GM23248 (cell line): Measurements from ENCODE around the gene PKN3.

ENCODE experiments used
- EZH2 ChIP-seq: fragments of 200-600 bp; sonication (generic); IDR thresholded peaks from 2 replicates; pipeline ENCODE4 v1.6.1; 2018; ENCODE audit warnings: antibody characterized with exemption, mild to moderate bottlenecking; ENCODE audit not compliant: insufficient read depth, poor library complexity, severe bottlenecking
- EZH2phosphoT487 ChIP-seq: fragments of 200-600 bp; sonication (generic); IDR thresholded peaks from 2 replicates; pipeline ENCODE4 v1.6.1; 2018; ENCODE audit warnings: antibody characterized with exemption, moderate library complexity, mild to moderate bottlenecking, low read depth; ENCODE audit not compliant: insufficient read depth

DNA sequence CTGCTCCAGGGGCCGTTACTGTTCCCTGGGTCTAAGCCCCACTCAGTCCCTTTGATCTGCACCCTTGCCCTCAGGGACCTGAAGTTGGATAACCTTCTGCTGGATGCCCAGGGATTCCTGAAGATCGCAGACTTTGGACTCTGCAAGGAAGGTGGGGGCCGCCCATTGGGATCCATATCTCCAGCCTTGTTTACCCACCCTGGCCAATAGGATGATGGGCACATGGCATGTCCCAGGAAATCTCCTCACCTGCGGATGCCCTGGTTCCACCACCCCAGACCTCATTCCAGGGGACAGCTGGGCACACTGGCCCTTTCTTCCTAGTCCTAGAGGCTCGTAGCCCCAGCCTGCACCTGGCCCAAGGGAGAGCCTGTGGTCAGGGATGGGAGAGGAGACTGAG, 16.2 kb downstream of the PKN3 start:
- TF ChIP-seq EZH2phosphoT487 (no peak), EZH2 (no peak)
